Upper lobe of left lung (tissue), 6 donors: ENCODE results near the gene PRDM8. TPM values are rescaled to one million over a fixed set of nuclear protein-coding genes. Genes with fewer than 3 reads are reported as not detected.

Experiments
- ATAC-seq, 2 donors: fragments of 200-7000 bp; cut with Tn5 transposase; one replicate each; pipeline ENCODE4 v1.9.1; 2022; ENCODE audit warnings: mild to moderate bottlenecking in 2 of 2, moderate library complexity in 2 of 2; ENCODE audit not compliant: low FRiP score in 2 of 2
- DNase-seq, 2 donors: peaks; one replicate each; pipeline ENCODE4 v3.0.0-alpha.2; 2019 to 2020
- H3K27ac ChIP-seq, 4 donors: fragments of 200-600 bp; sonication (generic); one replicate each; pipeline ENCODE4 v1.5.1; 2016 to 2019
- H3K27me3 ChIP-seq, 4 donors: fragments of 200-600 bp; sonication (generic); one replicate each; pipeline ENCODE4 v1.5.1; 2017 to 2019
- H3K36me3 ChIP-seq, 4 donors: fragments of 200-600 bp; sonication (generic); one replicate each; pipeline ENCODE4 v1.5.1; 2016 to 2019
- H3K4me1 ChIP-seq, 4 donors: fragments of 200-600 bp; sonication (generic); one replicate each; pipeline ENCODE4 v1.5.1; 2018 to 2019
- H3K4me3 ChIP-seq, 4 donors: fragments of 200-600 bp; sonication (generic); one replicate each; pipeline ENCODE4 v1.5.1; 2017 to 2019; ENCODE audit warnings: mild to moderate bottlenecking in 2 of 4, moderate library complexity in 1 of 4
- H3K9me3 ChIP-seq, 4 donors: fragments of 200-600 bp; sonication (generic); one replicate each; pipeline ENCODE4 v1.5.1; 2018 to 2019
- CTCF ChIP-seq, 6 experiments: fragments of 450-650 bp in 4 of 6; fragments of 200-600 bp in 2 of 6; sonication (generic) in 2 of 6; IDR thresholded peaks; one replicate each; pipeline ENCODE4 v1.5.1; 2016 to 2019; ENCODE audit warnings: antibody characterized with exemption in 6 of 6
- EP300 ChIP-seq, 4 donors: sonication (generic); formaldehyde crosslinking; IDR thresholded peaks; one replicate each; pipeline ENCODE4 v1.5.1; 2017; ENCODE audit warnings: antibody characterized with exemption in 4 of 4, control low read depth in 2 of 4
- POLR2A ChIP-seq, 4 donors: fragments of 450-650 bp; IDR thresholded peaks; one replicate each; pipeline ENCODE4 v1.5.1; 2016 to 2017; ENCODE audit warnings: antibody characterized with exemption in 4 of 4, mild to moderate bottlenecking in 2 of 4
- POLR2AphosphoS5 ChIP-seq, 2 donors: sonication (generic); formaldehyde crosslinking; IDR thresholded peaks; one replicate each; pipeline ENCODE4 v1.5.1; 2017; ENCODE audit warnings: antibody characterized with exemption in 2 of 2
- WGBS, 2 donors: methylation state at CpG; one replicate each; pipeline ENCODE4 v1.1.5; 2017 to 2018; 5-methylcytosine and 5-hydroxymethylcytosine counted together
- total RNA-seq, 6 donors: library from RNA; depleted of rRNA in 4 of 6; stranded (reverse); fragments of >200 nt in 4 of 6; gene quantifications; one replicate each; pipeline versions ENCODE4 v1.1.0 to v1.2.1, GENCODE V29; 2016 to 2021
- donor health status: DM: no; HTN: no; CAD: no; lungs with moderate emphysema.
- donor health status: DM: no; HTN: yes; CAD: no; lungs with severe emphysema.

PRDM8 gene
- total RNA-seq, 6 donors from 2014 or later: 0.11 to 3.3 (median 1.9) TPM

GRCh38 chr4:80182237-80182866 is 15.0 kb upstream of the PRDM8 start:
- Histone ChIP-seq H3K27me3 (peaks cover 0 to 18% (median 8%) of the 10 kb centered on the region in 4 donors), H3K36me3 (no peaks in the 10 kb centered on the region), H3K9me3 (peaks cover 0 to 7% (median 5%) of the 10 kb centered on the region in 4 donors), H3K4me1 (peaks cover 20 to 36% (median 30%) of the 10 kb centered on the region in 4 donors), H3K4me3 (no peak overlapping the region), H3K27ac (no peak overlapping the region)
- DNase-seq (peak in 1 of 2 donors; percentile 61), ATAC-seq (no peak)
- WGBS, 2 donors: 45 to 46% methylated on average over 10 of the region's 10 CpGs
- no peak for TF ChIP-seq EP300 (IDR thresholded peaks at IDR 0.05)
- no peak for TF ChIP-seq POLR2A (IDR thresholded peaks at IDR 0.05)
- TF ChIP-seq CTCF (IDR thresholded peaks at IDR 0.05): no peak
- no peak for TF ChIP-seq POLR2AphosphoS5 (IDR thresholded peaks at IDR 0.05)

GRCh38 chr4:80183250-80184052 is 13.9 kb upstream of the PRDM8 start:
- Histone ChIP-seq H3K9me3 (peaks cover 0 to 7% (median 5%) of the 10 kb centered on the region in 4 donors), H3K27ac (peak overlapping the region in 3 of 4 donors; percentile 14 to 72 (median 44)), H3K4me3 (peak overlapping the region; percentile 42 to 57 (median 56)), H3K36me3 (no peaks in the 10 kb centered on the region), H3K27me3 (peaks cover 0 to 23% (median 10%) of the 10 kb centered on the region in 4 donors), H3K4me1 (peaks cover 20 to 36% (median 30%) of the 10 kb centered on the region in 4 donors)
- peak; percentile 49 to 70 for ATAC-seq
- no peak for DNase-seq
- TF ChIP-seq POLR2A (IDR thresholded peaks at IDR 0.05) (no peak), EP300 (IDR thresholded peaks at IDR 0.05) (no peak), POLR2AphosphoS5 (IDR thresholded peaks at IDR 0.05) (no peak), CTCF (IDR thresholded peaks at IDR 0.05) (no peak)
- 4 to 24% methylated on average over 12 to 36 of the region's 54 CpGs for WGBS, 2 donors

DNA sequence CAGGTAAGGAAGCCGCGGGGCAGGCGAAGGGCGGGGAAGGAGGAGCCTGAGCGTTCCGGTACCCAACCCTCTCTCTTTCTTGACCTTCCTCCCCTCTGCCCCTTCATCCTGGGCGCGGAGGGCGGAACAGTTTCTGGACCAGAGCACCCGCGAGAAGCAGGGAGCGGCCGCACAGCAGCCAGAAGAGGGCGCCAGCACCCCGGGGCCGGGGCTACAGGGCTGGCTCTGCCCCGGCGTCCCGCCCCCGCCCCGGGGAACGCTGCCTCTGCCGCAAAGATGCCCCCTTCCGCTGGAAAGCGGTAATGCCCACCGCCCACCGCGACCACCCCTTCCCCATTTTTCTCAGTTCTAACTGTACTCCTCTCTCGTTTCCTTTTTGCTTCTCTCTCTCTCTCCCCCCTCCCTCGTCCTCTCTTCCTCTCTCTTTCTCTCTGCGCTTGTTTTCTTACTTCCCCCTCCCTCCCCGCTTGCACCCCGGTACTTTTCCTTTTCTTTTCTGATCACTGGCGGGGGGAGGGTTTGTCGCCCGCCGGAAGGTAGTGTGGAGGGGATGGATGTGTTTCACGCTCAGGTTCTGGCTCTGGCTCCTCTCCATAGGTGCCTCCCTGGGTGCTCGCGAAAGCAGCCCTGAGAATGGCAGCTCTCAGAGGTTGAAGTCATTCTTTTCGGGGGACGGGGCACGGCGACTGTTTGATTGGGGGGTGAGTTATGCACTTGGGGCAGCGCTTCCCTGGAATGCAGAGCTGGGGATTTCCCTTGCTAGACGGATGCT is 13.1 kb upstream of the PRDM8 start:
- Histone ChIP-seq H3K27me3 (peaks cover 0 to 29% (median 13%) of the 10 kb centered on the region in 4 donors), H3K36me3 (no peaks in the 10 kb centered on the region), H3K4me3 (peak overlapping the region; percentile 42 to 57 (median 56)), H3K27ac (peak overlapping the region in 3 of 4 donors; percentile 14 to 72 (median 44)), H3K4me1 (peaks cover 20 to 43% (median 30%) of the 10 kb centered on the region in 4 donors), H3K9me3 (peaks cover 0 to 6% (median 1%) of the 10 kb centered on the region in 4 donors)
- 1% methylated on average over 21 to 45 of the region's 46 CpGs for WGBS, 2 donors
- DNase-seq (peak; percentile 87 to 97), ATAC-seq (peak; percentile 89 to 98)
- TF ChIP-seq EP300 (IDR thresholded peaks at IDR 0.05) (no peak), POLR2A (IDR thresholded peaks at IDR 0.05) (no peak), CTCF (IDR thresholded peaks at IDR 0.05) (peak; percentile 71 to 92 (median 86)), POLR2AphosphoS5 (IDR thresholded peaks at IDR 0.05) (no peak)

- DNase-seq (peak in 1 of 2 donors; percentile 78), ATAC-seq (peak in 1 of 2 donors; percentile 12)
- Histone ChIP-seq H3K4me1 (peaks cover 20 to 45% (median 35%) of the 10 kb centered on the region in 4 donors), H3K36me3 (no peaks in the 10 kb centered on the region), H3K27ac (peak overlapping the region in 3 of 4 donors; percentile 14 to 72 (median 44)), H3K4me3 (peak overlapping the region; percentile 42 to 57 (median 56)), H3K9me3 (no peaks in the 10 kb centered on the region), H3K27me3 (peaks cover 0 to 31% (median 14%) of the 10 kb centered on the region in 4 donors)
- WGBS, 2 donors: 3 to 7% methylated on average over 37 to 42 of the region's 42 CpGs
- TF ChIP-seq EP300 (IDR thresholded peaks at IDR 0.05) (no peak), POLR2A (IDR thresholded peaks at IDR 0.05) (no peak), POLR2AphosphoS5 (IDR thresholded peaks at IDR 0.05) (no peak), CTCF (IDR thresholded peaks at IDR 0.05) (no peak)
These were observed 12.2 kb upstream of the PRDM8 start for GRCh38 chr4:80184825-80185756.
